HepG2 (cell line): ENCODE results near the gene OGFR. TPM values are rescaled to one million over a fixed set of nuclear protein-coding genes. Genes with fewer than 3 reads are reported as not detected.

Experiments used
- HES4 ChIP-seq: sonication (generic); formaldehyde crosslinking; IDR thresholded peaks from 2 replicates; pipeline ENCODE4 v1.9.0; 2021; ENCODE audit warnings: mild to moderate bottlenecking, missing genetic modification reagents, borderline replicate concordance
- MATR3 ChIP-seq: sonication (generic); formaldehyde crosslinking; IDR thresholded peaks from 2 replicates; pipeline ENCODE4 v1.4.0; 2020; ENCODE audit warnings: missing genetic modification reagents
- NFKBIZ ChIP-seq: IDR thresholded peaks from 2 replicates; pipeline ENCODE4 v1.6.1; 2018; ENCODE audit warnings: missing genetic modification reagents, missing compliant biosample characterization
- PCBP1 ChIP-seq: fragments of 200-400 bp; formaldehyde crosslinking; IDR thresholded peaks from 2 replicates; pipeline ENCODE4 v1.6.1; 2017; ENCODE audit warnings: mild to moderate bottlenecking, low read depth, low read length, borderline replicate concordance
- PTBP1 ChIP-seq: fragments of 200-400 bp; formaldehyde crosslinking; IDR thresholded peaks from 2 replicates; pipeline ENCODE4 v1.6.1; 2018; ENCODE audit warnings: low read length, low read depth; ENCODE audit not compliant: poor library complexity, severe bottlenecking
- RAD51 ChIP-seq: fragments of 450-650 bp; IDR thresholded peaks from 2 replicates; pipeline ENCODE4 v1.6.1; 2016; ENCODE audit warnings: borderline replicate concordance
- RBFOX2 ChIP-seq: fragments of 200-400 bp; formaldehyde crosslinking; IDR thresholded peaks from 2 replicates; pipeline ENCODE4 v1.6.1; 2017; ENCODE audit warnings: low read depth, mild to moderate bottlenecking, low read length
- REL ChIP-seq: sonication (generic); formaldehyde crosslinking; conservative IDR thresholded peaks from 2 replicates; pipeline ENCODE4 v1.8.0; 2022; ENCODE audit warnings: mild to moderate bottlenecking, missing genetic modification reagents, moderate library complexity
- RFX3 ChIP-seq: IDR thresholded peaks from 2 replicates; pipeline ENCODE4 v1.6.1; 2016; ENCODE audit warnings: missing biosample characterization, missing genetic modification reagents
- RXRA ChIP-seq: sonication (generic); formaldehyde crosslinking; IDR thresholded peaks from 2 replicates; pipeline ENCODE4 v1.5.1; 2020; ENCODE audit warnings: missing genetic modification reagents
- RXRB ChIP-seq: IDR thresholded peaks from 2 replicates; pipeline ENCODE4 v1.6.1; 2016; ENCODE audit warnings: borderline replicate concordance, missing genetic modification reagents, missing compliant biosample characterization
- SPEN ChIP-seq: sonication (generic); formaldehyde crosslinking; IDR thresholded peaks from 2 replicates; pipeline ENCODE4 v1.5.1; 2020; ENCODE audit warnings: low read depth, mild to moderate bottlenecking, missing genetic modification reagents
- TAF15 ChIP-seq: fragments of 200-400 bp; formaldehyde crosslinking; IDR thresholded peaks from one replicate; pipeline ENCODE4 v1.6.1; 2018; ENCODE audit warnings: mild to moderate bottlenecking, low read depth, low read length; ENCODE audit not compliant: poor library complexity, severe bottlenecking
- ZFP82 ChIP-seq: sonication (generic); formaldehyde crosslinking; IDR thresholded peaks from 2 replicates; pipeline ENCODE4 v1.5.1; 2020; ENCODE audit warnings: mild to moderate bottlenecking, missing genetic modification reagents, borderline replicate concordance
- ZNF296 ChIP-seq: sonication (generic); formaldehyde crosslinking; conservative IDR thresholded peaks from 2 replicates; pipeline ENCODE4 v1.5.0; 2020; ENCODE audit warnings: mild to moderate bottlenecking, missing genetic modification reagents
- ZNF574 ChIP-seq: sonication (generic); formaldehyde crosslinking; IDR thresholded peaks from 2 replicates; pipeline ENCODE4 v1.4.0; 2020; ENCODE audit warnings: missing genetic modification reagents
- ZNF746 ChIP-seq: sonication (generic); formaldehyde crosslinking; IDR thresholded peaks from 2 replicates; pipeline ENCODE4 v1.8.0; 2022; ENCODE audit warnings: mild to moderate bottlenecking, missing genetic modification reagents
- ZNF766 ChIP-seq: sonication (generic); formaldehyde crosslinking; IDR thresholded peaks from 2 replicates; pipeline ENCODE4 v1.5.0; 2020; ENCODE audit warnings: missing genetic modification reagents, borderline replicate concordance
- polyA plus RNA-seq, 8 experiments: library from polyadenylated mRNA; depleted of rRNA in 3 of 8; stranded (reverse) in 7 of 8; unstranded in 1 of 8; fragments of >200 nt; fragmentation: Illumina TruSeq in 4 of 8; extraction: Trizol in 4 of 8; gene quantifications; 2 replicates each; pipeline versions ENCODE4 v1.2.1 to v1.2.3, GENCODE V29; 2011 to 2016; ENCODE audit warnings: low read depth in 4 of 8, missing spikeins in 1 of 8, mixed read lengths in 1 of 8; ENCODE audit not compliant: insufficient read depth in 1 of 8
- total RNA-seq, 5 experiments: library from RNA; depleted of rRNA; stranded (reverse); fragments of >200 nt; fragmentation: Illumina TruSeq; extraction: Trizol; gene quantifications; 2 replicates each; pipeline ENCODE4 v1.2.3, GENCODE V29; 2016; ENCODE audit warnings: low read depth in 1 of 5
- TF ChIP-seq, protein P1 (sequence below): sonication (generic); formaldehyde crosslinking; IDR thresholded peaks from 2 replicates; pipeline ENCODE4 v1.5.1; 2020; ENCODE audit warnings: mild to moderate bottlenecking, missing genetic modification reagents, moderate library complexity

The OGFR gene
- total and polyA plus RNA-seq, 2 of the 13 experiments (the other 11 are each of a cell fraction or from before 2014, with no cell fraction given): 47.7 to 81.8 TPM

DNA sequence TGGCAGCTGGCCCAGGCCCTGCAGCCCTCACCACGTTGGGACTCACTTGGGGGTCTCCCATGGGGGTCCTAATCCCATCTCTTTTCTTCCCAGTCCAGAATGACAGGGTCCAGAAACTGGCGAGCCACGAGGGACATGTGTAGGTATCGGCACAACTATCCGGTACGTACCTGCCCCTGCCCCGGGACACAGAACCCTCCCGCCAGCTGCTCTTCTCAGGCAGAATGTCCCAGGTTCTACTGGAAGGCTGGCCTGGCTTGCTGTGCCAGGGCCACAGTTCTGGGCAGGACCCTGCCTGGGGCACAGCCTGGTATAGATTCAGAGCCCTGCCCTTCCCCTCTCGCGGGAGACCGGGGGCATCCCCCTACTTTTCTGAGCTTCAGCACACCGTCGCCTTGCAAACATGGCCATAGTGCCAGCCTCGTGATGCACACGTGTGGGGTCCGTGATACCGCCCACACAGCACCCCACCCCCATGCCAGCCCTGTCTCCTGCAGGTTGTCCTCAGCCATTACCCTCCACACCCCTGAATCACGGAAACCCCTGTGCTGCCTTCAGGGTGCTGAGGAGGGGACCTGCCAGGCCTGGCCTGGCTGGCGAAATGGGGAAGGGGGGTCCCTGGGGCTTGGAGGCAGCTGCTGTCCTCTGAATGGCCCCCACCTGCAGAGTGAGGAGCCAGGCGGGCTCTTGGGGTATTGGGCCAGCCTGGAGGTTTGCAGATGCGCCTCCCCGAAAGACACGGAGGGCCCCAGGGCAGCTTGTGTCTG, 3.0 kb downstream of the OGFR start (continued):
- 0 out of 2 replicates have a peak, but pooled peaks have one; percentile 17 for TF ChIP-seq HES4 (CRISPR knock-in tag)
- no peak for TF ChIP-seq NFKBIZ (CRISPR knock-in tag)
- TF ChIP-seq ZNF574 (CRISPR knock-in tag): 0 out of 2 replicates have a peak, but pooled peaks have one; percentile 6
- peak; percentile 22; the same call in 1 of the 2 replicates for TF ChIP-seq ZNF746 (CRISPR knock-in tag)
- peak; percentile 68; the same call in 1 of the 2 replicates for TF ChIP-seq PCBP1
- 0 out of 2 replicates have a peak, but pooled peaks have one; percentile 45 for TF ChIP-seq ZFP82
- TF ChIP-seq TAF15: peak; percentile 15
- TF ChIP-seq RXRB (CRISPR knock-in tag): no peak
- 0 out of 2 replicates have a peak, but pooled peaks have one; percentile 70 for TF ChIP-seq MATR3 (CRISPR knock-in tag)
- TF ChIP-seq, protein P1, sequence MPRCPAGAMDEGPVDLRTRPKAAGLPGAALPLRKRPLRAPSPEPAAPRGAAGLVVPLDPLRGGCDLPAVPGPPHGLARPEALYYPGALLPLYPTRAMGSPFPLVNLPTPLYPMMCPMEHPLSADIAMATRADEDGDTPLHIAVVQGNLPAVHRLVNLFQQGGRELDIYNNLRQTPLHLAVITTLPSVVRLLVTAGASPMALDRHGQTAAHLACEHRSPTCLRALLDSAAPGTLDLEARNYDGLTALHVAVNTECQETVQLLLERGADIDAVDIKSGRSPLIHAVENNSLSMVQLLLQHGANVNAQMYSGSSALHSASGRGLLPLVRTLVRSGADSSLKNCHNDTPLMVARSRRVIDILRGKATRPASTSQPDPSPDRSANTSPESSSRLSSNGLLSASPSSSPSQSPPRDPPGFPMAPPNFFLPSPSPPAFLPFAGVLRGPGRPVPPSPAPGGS: 0 out of 2 replicates have a peak, but pooled peaks have one; percentile 39
- TF ChIP-seq PTBP1: no peak
- no peak for TF ChIP-seq RFX3 (CRISPR knock-in tag)
- TF ChIP-seq ZNF766: no peak
- TF ChIP-seq SPEN: 0 out of 2 replicates have a peak, but pooled peaks have one; percentile 5
- no peak; the same call in 1 of the 2 replicates for TF ChIP-seq RXRA (CRISPR knock-in tag)
- peak; percentile 62; the same call in 1 of the 2 replicates for TF ChIP-seq RBFOX2
- TF ChIP-seq ZNF296: no peak
- TF ChIP-seq RAD51: no peak
- TF ChIP-seq REL (CRISPR knock-in tag): no peak
- TF ChIP-seq, all 625 proteins: peak for 25
